LNCAP (cell line): ENCODE results near the gene SYNGR4.
A peak's percentile ranks its signal among the peaks of the same experiment; 100 is the strongest.

Experiments
- TF ChIP-seq, protein P1 (sequence below): fragments of 450-650 bp; IDR thresholded peaks from 2 replicates; pipeline ENCODE4 v1.5.1; 2017; ENCODE audit warnings: mild to moderate bottlenecking

Gene SYNGR4

GRCh38 chr19:48363810-48364597, at the start of gene SYNGR4, which contains the start of gene TMEM143:
Gene SYNGR4, plus strand, starts transcription at chr19:48364367. Its CDS starts 1,476 bp downstream, at chr19:48365843.
Gene TMEM143, minus strand, starts transcription at chr19:48363940. Its CDS starts 20 bp downstream, at chr19:48363920.
- TF ChIP-seq, protein P1, sequence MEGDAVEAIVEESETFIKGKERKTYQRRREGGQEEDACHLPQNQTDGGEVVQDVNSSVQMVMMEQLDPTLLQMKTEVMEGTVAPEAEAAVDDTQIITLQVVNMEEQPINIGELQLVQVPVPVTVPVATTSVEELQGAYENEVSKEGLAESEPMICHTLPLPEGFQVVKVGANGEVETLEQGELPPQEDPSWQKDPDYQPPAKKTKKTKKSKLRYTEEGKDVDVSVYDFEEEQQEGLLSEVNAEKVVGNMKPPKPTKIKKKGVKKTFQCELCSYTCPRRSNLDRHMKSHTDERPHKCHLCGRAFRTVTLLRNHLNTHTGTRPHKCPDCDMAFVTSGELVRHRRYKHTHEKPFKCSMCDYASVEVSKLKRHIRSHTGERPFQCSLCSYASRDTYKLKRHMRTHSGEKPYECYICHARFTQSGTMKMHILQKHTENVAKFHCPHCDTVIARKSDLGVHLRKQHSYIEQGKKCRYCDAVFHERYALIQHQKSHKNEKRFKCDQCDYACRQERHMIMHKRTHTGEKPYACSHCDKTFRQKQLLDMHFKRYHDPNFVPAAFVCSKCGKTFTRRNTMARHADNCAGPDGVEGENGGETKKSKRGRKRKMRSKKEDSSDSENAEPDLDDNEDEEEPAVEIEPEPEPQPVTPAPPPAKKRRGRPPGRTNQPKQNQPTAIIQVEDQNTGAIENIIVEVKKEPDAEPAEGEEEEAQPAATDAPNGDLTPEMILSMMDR, result no peak

- TF ChIP-seq, protein P1, result no peak
These were observed 48.5 kb upstream of the SYNGR4 start for GRCh38 chr19:48315712-48316111.

DNA sequence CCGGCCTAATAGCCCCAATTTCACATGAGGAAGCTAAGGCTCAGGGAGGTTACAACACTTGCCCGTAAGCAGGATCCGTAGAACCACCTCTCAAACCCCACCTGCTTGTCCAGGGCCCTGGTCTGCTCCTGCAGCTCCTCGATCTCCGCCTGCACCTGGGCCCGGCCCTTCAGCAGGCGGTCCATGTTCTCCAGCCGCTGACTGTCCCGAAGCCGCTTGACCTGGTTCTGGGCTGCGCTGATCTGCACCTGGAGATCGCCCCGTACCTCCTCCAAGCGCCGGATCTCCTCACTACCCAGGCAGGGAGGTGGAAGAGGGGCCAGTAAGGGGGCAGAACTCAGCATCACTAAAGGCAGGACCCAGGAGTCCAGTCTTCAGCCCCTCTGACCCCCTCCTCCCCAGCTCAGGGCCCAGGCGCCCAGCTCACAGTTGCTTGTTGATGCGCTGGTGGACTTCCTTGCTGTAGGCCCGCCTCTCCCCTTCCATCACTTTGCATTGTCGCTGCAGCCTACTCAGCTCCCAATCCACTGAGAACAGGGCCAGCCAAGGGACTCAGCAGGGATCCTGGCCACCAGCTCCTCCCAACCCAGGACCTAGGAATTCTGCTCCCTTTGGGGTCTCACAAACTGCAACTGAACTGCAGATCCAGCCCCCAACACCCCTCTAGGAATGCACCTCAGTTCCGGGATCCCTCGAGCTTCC, 45.7 kb upstream of the SYNGR4 start:
- TF ChIP-seq, protein P1, result no peak

DNA sequence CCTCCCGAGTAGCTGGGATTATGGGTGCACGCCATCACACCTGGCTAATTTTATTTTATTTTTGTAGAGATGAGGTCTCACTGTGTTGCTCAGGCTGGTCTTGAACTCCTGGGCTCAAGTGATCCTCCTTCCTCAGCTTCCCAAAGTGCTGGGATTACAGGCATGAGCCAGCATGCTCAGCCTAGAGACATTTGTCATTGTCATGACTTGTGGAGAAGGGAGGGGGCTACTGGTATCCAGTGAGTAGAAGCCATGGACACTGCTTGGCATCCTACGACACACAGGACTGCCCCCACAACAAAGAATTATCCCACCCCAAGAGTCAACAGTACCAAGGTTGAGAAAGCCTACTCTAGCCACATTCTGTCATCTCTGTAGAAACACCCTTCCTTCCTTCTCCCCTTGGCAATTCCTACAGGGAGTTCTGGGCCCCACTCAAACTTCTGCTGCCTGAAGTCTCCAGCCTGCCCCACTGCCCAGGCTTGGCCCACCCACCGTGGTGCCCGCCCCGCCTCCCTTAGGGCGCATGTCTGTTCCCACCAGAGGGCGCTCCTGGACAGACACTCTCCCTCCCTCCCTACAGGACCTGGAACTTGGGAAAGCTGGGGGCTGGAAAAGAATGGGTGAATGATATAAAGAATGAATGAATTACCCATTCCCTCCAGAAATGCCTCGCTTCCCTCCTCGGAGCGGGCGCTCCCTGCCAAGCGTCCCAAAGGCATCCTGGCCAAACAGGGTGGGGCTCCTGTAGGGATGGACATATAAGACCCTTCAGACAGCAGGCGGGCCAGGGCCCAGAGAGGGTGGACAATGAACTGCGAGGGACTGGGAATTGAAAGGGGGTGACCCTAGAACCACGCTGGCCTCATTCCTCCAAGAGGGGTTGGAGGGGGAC, 44.3 kb upstream of the SYNGR4 start:
- TF ChIP-seq, protein P1, result peak; percentile 56

DNA sequence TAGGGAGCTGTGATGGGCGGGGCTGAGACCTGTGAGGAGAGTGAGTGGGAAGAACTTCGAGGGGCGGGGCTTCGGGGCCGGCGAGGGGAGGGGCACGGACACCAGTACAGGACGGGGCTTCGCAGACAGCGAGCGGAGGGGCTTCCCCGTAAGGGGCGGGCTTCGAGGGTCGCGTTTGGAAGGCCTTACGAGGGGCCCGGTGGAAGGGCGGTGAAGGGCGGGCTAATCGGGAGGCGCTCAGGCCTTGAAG, 42.9 kb upstream of the SYNGR4 start:
- TF ChIP-seq, protein P1, result no peak

DNA sequence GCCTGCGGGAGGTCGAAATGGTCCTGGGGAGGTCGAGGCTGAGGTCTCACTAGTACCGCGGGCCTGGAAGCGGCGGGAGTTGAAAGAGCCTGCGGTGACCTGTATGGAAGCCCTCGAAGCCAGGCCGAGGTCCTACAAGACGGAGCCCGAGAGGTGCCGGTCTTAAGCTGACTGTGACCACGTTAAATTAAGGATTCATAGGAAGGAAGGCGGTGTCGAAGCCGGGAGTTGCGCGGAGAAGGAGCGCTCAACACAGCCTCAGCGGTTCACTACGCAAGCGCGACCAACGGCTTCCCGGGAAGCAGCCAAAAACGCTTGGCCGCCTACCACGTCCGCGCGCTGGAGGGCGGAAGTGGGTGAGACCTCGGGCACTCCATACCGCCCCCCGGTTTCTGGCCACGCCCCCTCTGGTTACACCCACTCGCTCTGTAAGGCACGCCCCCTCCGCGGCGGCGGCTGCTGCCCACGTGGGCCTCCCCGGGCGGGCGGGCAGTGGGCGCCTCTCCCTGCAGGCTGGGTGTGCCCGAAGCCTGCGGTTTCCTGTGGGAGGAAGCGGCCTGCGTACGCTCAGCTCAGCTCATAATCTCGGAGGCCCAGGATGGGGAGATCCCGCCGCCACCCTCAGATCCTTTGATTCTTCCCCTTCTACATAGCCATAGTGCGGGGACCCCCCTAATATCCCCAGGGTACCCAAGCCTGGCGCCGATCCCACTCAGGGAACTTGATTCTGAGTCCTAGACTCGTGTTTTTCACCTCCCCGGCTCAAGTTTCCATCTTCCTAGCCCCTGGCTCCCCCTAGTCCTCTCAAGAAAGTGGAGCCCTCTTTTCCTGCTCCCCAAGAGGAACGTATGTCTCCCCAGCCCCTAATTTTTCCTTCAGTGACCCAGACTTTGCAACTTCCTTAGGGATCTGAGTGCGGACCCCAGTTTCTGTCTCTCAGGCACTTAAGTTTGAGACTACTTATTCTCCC, 42.3 kb upstream of the SYNGR4 start:
- TF ChIP-seq, protein P1, result no peak
